Liver (tissue), 3 donors: ENCODE data around the gene COPG2.

ENCODE experiments used
- CTCF ChIP-seq: fragments of 150-350 bp; IDR thresholded peaks from 2 replicates; pipeline ENCODE4 v1.5.1; 2017; ENCODE audit warnings: improper control_type of control experiment, low read depth, low read length; ENCODE audit not compliant: missing input control
- JUND ChIP-seq, 2 donors: IDR thresholded peaks; 2 replicates each; pipeline ENCODE4 v1.6.1; 2016; ENCODE audit warnings: antibody characterized with exemption in 2 of 2
- donor health status: healthy.
- donor health status: healthy.

GRCh38 chr7:130695840-130696239 is 27.3 kb upstream of the COPG2 start:
- TF ChIP-seq CTCF (peak; percentile 50), JUND (IDR thresholded peaks at IDR 0.05) (no peak)
